Mesendoderm (in vitro differentiated cells): Measurements from ENCODE around the gene MYOF.

ENCODE experiments used
- DNase-seq: peaks from one replicate; pipeline ENCODE4 v3.0.0; 2013
- H2AK5ac ChIP-seq: 2 replicates; pipeline ENCODE4 v1.6.1; 2013; ENCODE audit warnings: low read length, inconsistent platforms
- H2BK120ac ChIP-seq: 2 replicates; pipeline ENCODE4 v1.6.1; 2013; ENCODE audit warnings: low read depth, mild to moderate bottlenecking, low read length, moderate library complexity, mixed read lengths
- H2BK15ac ChIP-seq: replicated peaks from 2 replicates; pipeline ENCODE4 v1.6.1; 2013; ENCODE audit warnings: low read depth, mild to moderate bottlenecking, moderate library complexity
- H2BK5ac ChIP-seq: 2 replicates; pipeline ENCODE4 v1.6.1; 2013; ENCODE audit warnings: low read length, inconsistent platforms
- H3K18ac ChIP-seq: 2 replicates; pipeline ENCODE4 v1.6.1; 2013; ENCODE audit warnings: mild to moderate bottlenecking, low read length, mixed read lengths
- H3K23ac ChIP-seq: one replicate; pipeline ENCODE4 v1.6.1; 2013; ENCODE audit warnings: low read length
- H3K27ac ChIP-seq: 2 replicates; pipeline ENCODE4 v1.5.1; 2013; ENCODE audit warnings: low read depth, mild to moderate bottlenecking, inconsistent platforms, low read length, moderate library complexity
- H3K27me3 ChIP-seq: 2 replicates; pipeline ENCODE4 v1.6.1; 2013; ENCODE audit warnings: low read length, control low read depth, mild to moderate bottlenecking, inconsistent platforms; ENCODE audit not compliant: insufficient read depth, poor library complexity
- H3K36me3 ChIP-seq: 2 replicates; pipeline ENCODE4 v1.6.1; 2013; ENCODE audit warnings: low read length, inconsistent platforms; ENCODE audit not compliant: control insufficient read depth, insufficient read depth
- H3K4ac ChIP-seq: one replicate; pipeline ENCODE4 v1.6.1; 2013; ENCODE audit warnings: low read depth, mild to moderate bottlenecking, low read length, moderate library complexity
- H3K4me1 ChIP-seq: 2 replicates; pipeline ENCODE4 v1.6.1; 2013; ENCODE audit warnings: low read depth, low read length, inconsistent platforms; ENCODE audit not compliant: control insufficient read depth
- H3K4me2 ChIP-seq: 2 replicates; pipeline ENCODE4 v1.6.1; 2013; ENCODE audit warnings: low read length
- H3K4me3 ChIP-seq: 2 replicates; pipeline ENCODE4 v1.5.1; 2013; ENCODE audit warnings: mild to moderate bottlenecking, low read length
- H3K56ac ChIP-seq: one replicate; pipeline ENCODE4 v1.6.1; 2013; ENCODE audit warnings: low read length
- H3K79me1 ChIP-seq: 2 replicates; pipeline ENCODE4 v1.6.1; 2013; ENCODE audit warnings: low read length, inconsistent platforms
- H3K79me2 ChIP-seq: 2 replicates; pipeline ENCODE4 v1.6.1; 2013; ENCODE audit warnings: mild to moderate bottlenecking, low read length; ENCODE audit not compliant: control insufficient read depth, insufficient read depth
- H3K9ac ChIP-seq: 2 replicates; pipeline ENCODE4 v1.6.1; 2013; ENCODE audit warnings: low read length, inconsistent platforms
- H4K5ac ChIP-seq: one replicate; pipeline ENCODE4 v1.6.1; 2013; ENCODE audit warnings: low read length
- H4K8ac ChIP-seq: one replicate; pipeline ENCODE4 v1.6.1; 2013; ENCODE audit warnings: low read depth, mild to moderate bottlenecking, control low read depth, low read length, moderate library complexity
- WGBS: extraction: QIAGEN DNeasy Blood & Tissue Kit; methylation state at CpG from one replicate; pipeline ENCODE4 v1.1.7; 2013; ENCODE audit warnings: low lambda C conversion rate, missing lambda C conversion rate; ENCODE audit not compliant: insufficient coverage; ENCODE audit errors: extremely low coverage; 5-methylcytosine and 5-hydroxymethylcytosine counted together

Gene MYOF

GRCh38 chr10:93378039-93378438 lies 104.1 kb downstream of the MYOF start:
- Histone ChIP-seq H3K27me3 (no peaks in the 10 kb centered on the region), H3K27ac (no peak overlapping the region), H3K79me1 (no peaks in the 10 kb centered on the region), H3K79me2 (no peaks in the 10 kb centered on the region), H2AK5ac (no peak overlapping the region), H3K4me1 (no peaks in the 10 kb centered on the region), H3K36me3 (no peaks in the 10 kb centered on the region), H3K4ac (no peak overlapping the region), H3K18ac (no peak overlapping the region), H2BK120ac (no peak overlapping the region), H4K5ac (no peak overlapping the region), H3K23ac (no peak overlapping the region), H3K9ac (no peak overlapping the region), H3K56ac (no peak overlapping the region), H2BK15ac (no peak overlapping the region), H4K8ac (no peak overlapping the region), H2BK5ac (no peak overlapping the region), H3K4me3 (no peak overlapping the region), H3K4me2 (no peak overlapping the region)
- WGBS, result no CpG with 5 or more reads among the region's 2 CpGs
- DNase-seq, result no peak

GRCh38 chr10:93376372-93377293 lies 105.5 kb downstream of the MYOF start:
- Histone ChIP-seq H3K36me3 (no peaks in the 10 kb centered on the region), H3K79me2 (no peaks in the 10 kb centered on the region), H3K18ac (no peak overlapping the region), H2AK5ac (no peak overlapping the region), H4K8ac (no peak overlapping the region), H3K27ac (no peak overlapping the region), H3K27me3 (no peaks in the 10 kb centered on the region), H2BK5ac (peak overlapping the region; percentile 23), H2BK120ac (no peak overlapping the region), H3K79me1 (no peaks in the 10 kb centered on the region), H3K4me2 (no peak overlapping the region), H3K9ac (peak overlapping the region; percentile 1), H2BK15ac (no peak overlapping the region), H3K4me3 (no peak overlapping the region), H3K23ac (no peak overlapping the region), H3K4ac (peak overlapping the region; percentile 36), H4K5ac (no peak overlapping the region), H3K56ac (no peak overlapping the region), H3K4me1 (no peaks in the 10 kb centered on the region)
- WGBS, result no CpG with 5 or more reads among the region's 10 CpGs
- peak; percentile 87 for DNase-seq

GRCh38 chr10:93370961-93371360 lies 111.2 kb downstream of the MYOF start:
- no peak overlapping the region for H3K4ac ChIP-seq
- no peak for DNase-seq
- no peak overlapping the region for H2AK5ac ChIP-seq
- no peak overlapping the region for H3K9ac ChIP-seq
- H3K18ac ChIP-seq, result no peak overlapping the region
- H3K4me1 ChIP-seq, result peaks cover 9% of the 10 kb centered on the region
- WGBS, result no CpG with 5 or more reads among the region's 1 CpG
- H3K4me3 ChIP-seq, result no peak overlapping the region
- H3K36me3 ChIP-seq, result no peaks in the 10 kb centered on the region
- no peak overlapping the region for H2BK15ac ChIP-seq
- H3K56ac ChIP-seq, result no peak overlapping the region
- no peak overlapping the region for H3K27ac ChIP-seq
- H3K79me1 ChIP-seq, result no peaks in the 10 kb centered on the region
- no peak overlapping the region for H3K23ac ChIP-seq
- no peak overlapping the region for H2BK120ac ChIP-seq
- no peak overlapping the region for H4K5ac ChIP-seq
- H2BK5ac ChIP-seq, result no peak overlapping the region
- H3K4me2 ChIP-seq, result no peak overlapping the region
- no peaks in the 10 kb centered on the region for H3K27me3 ChIP-seq
- no peak overlapping the region for H4K8ac ChIP-seq
- no peaks in the 10 kb centered on the region for H3K79me2 ChIP-seq

GRCh38 chr10:93369588-93370164 lies 112.5 kb downstream of the MYOF start:
- DNase-seq, result no peak
- Histone ChIP-seq H3K56ac (no peak overlapping the region), H3K23ac (no peak overlapping the region), H3K36me3 (no peaks in the 10 kb centered on the region), H4K5ac (no peak overlapping the region), H3K27me3 (no peaks in the 10 kb centered on the region), H3K4me3 (no peak overlapping the region), H3K4me2 (no peak overlapping the region), H3K18ac (no peak overlapping the region), H3K79me1 (no peaks in the 10 kb centered on the region), H2BK120ac (no peak overlapping the region), H2AK5ac (no peak overlapping the region), H3K79me2 (no peaks in the 10 kb centered on the region), H2BK5ac (no peak overlapping the region), H3K27ac (no peak overlapping the region), H2BK15ac (peak overlapping the region; percentile 21), H3K9ac (no peak overlapping the region), H3K4me1 (peaks cover 9% of the 10 kb centered on the region), H4K8ac (no peak overlapping the region), H3K4ac (no peak overlapping the region)
- no CpG with 5 or more reads among the region's 6 CpGs for WGBS

DNA sequence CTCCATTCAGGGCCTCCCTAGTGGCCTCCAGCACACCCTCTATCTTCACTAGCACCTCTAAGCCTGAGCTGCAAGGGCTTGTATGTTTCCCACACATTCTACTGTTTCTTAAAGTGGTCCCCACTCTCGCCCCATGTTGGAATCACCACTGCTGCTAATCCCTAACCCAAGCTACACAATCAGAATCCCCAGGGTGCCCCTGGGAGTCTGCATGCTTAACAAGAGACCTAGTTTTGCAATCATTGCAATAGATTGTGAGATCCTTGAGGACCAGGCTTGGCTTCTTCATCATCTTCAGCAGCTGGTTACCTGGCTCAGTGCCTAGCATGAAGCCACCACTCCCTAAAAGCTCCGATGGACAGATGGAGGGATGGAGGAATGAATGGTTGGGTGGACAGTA lies 113.9 kb downstream of the MYOF start:
- no peaks in the 10 kb centered on the region for H3K36me3 ChIP-seq
- H3K79me1 ChIP-seq, result no peaks in the 10 kb centered on the region
- no peak overlapping the region for H3K4ac ChIP-seq
- H3K27ac ChIP-seq, result no peak overlapping the region
- H3K18ac ChIP-seq, result no peak overlapping the region
- no peak overlapping the region for H2BK120ac ChIP-seq
- DNase-seq, result no peak
- H4K5ac ChIP-seq, result no peak overlapping the region
- no peak overlapping the region for H3K4me3 ChIP-seq
- no peak overlapping the region for H2BK5ac ChIP-seq
- peak overlapping the region; percentile 10 for H3K56ac ChIP-seq
- no peak overlapping the region for H3K9ac ChIP-seq
- H3K4me2 ChIP-seq, result no peak overlapping the region
- H3K79me2 ChIP-seq, result no peaks in the 10 kb centered on the region
- WGBS, result no CpG with 5 or more reads among the region's 2 CpGs
- H2AK5ac ChIP-seq, result no peak overlapping the region
- H2BK15ac ChIP-seq, result no peak overlapping the region
- peaks cover 9% of the 10 kb centered on the region for H3K4me1 ChIP-seq
- no peaks in the 10 kb centered on the region for H3K27me3 ChIP-seq
- no peak overlapping the region for H4K8ac ChIP-seq
- H3K23ac ChIP-seq, result no peak overlapping the region
